GM15510 (cell line): Measurements from ENCODE around the gene DCST1.

Source experiments
- POLR2A ChIP-seq: IDR thresholded peaks from 3 replicates; pipeline ENCODE4 v1.6.1; 2011; ENCODE audit warnings: borderline replicate concordance; ENCODE audit not compliant: insufficient read length; ENCODE audit errors: extremely low read depth

The DCST1 gene

DNA sequence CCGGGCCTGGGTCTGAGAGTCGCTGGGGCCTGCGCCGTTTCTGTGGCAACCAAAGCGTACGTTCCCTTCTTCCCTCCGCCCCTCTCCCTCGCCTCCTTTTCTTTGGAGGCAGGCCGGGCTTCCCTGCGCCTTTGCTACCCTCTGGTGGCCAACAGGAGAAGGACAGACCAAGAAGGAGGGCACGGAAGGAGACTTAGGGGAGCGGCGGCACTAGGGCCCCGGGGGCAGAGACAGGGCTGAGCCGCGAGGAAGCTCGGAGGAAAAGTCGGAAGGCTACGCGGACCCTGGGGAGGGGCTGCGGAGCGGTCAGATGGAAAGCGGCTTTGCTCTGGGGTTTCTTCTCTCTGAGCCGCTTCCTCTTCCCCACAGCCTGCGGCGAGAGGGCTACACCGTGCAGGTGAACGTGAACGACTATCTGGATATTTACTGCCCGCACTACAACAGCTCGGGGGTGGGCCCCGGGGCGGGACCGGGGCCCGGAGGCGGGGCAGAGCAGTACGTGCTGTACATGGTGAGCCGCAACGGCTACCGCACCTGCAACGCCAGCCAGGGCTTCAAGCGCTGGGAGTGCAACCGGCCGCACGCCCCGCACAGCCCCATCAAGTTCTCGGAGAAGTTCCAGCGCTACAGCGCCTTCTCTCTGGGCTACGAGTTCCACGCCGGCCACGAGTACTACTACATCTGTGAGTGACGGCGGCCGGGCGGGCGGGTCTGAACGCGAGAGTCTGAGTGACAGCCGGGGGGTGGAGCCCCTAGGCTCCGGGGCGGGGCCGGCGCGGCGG is 51.3 kb downstream of the DCST1 start:
- peak; percentile 28 for TF ChIP-seq POLR2A

- no peak for TF ChIP-seq POLR2A
Observed at GRCh38 chr1:155085504-155086127, 52.0 kb downstream of the DCST1 start.

DNA sequence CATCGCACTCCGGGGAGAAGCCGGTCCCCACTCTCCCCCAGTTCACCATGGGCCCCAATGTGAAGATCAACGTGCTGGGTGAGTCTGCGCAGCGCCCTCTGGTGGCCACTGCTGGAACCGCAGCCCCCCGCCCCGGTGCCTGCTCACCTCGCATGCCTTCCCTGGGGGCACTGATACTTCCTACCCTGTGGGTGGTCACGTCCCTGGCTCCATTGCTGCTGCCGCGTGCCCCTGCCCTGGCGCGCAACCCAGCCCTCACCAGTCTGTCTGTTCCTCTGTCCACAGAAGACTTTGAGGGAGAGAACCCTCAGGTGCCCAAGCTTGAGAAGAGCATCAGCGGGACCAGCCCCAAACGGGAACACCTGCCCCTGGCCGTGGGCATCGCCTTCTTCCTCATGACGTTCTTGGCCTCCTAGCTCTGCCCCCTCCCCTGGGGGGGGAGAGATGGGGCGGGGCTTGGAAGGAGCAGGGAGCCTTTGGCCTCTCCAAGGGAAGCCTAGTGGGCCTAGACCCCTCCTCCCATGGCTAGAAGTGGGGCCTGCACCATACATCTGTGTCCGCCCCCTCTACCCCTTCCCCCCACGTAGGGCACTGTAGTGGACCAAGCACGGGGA is 52.6 kb downstream of the DCST1 start:
- no peak for TF ChIP-seq POLR2A

DNA sequence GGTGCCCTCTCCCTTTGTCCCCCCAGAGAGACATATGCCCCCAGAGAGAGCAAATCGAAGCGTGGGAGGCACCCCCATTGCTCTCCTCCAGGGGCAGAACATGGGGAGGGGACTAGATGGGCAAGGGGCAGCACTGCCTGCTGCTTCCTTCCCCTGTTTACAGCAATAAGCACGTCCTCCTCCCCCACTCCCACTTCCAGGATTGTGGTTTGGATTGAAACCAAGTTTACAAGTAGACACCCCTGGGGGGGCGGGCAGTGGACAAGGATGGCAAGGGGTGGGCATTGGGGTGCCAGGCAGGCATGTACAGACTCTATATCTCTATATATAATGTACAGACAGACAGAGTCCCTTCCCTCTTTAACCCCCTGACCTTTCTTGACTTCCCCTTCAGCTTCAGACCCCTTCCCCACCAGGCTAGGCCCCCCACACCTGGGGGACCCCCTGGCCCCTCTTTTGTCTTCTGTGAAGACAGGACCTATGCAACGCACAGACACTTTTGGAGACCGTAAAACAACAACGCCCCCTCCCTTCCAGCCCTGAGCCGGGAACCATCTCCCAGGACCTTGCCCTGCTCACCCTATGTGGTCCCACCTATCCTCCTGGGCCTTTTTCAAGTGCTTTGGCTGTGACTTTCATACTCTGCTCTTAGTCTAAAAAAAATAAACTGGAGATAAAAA is 53.4 kb downstream of the DCST1 start:
- no peak for TF ChIP-seq POLR2A

GRCh38 chr1:155091071-155092051 is 57.7 kb downstream of the DCST1 start:
- no peak for TF ChIP-seq POLR2A

GRCh38 chr1:155092131-155092530 is 58.5 kb downstream of the DCST1 start:
- TF ChIP-seq POLR2A, result no peak

GRCh38 chr1:155092641-155093040 is 59.0 kb downstream of the DCST1 start:
- no peak for TF ChIP-seq POLR2A

- no peak for TF ChIP-seq POLR2A
Observed at GRCh38 chr1:155093911-155094621, 60.4 kb downstream of the DCST1 start.

GRCh38 chr1:155094622-155094948 is 61.0 kb downstream of the DCST1 start:
- TF ChIP-seq POLR2A, result no peak

DNA sequence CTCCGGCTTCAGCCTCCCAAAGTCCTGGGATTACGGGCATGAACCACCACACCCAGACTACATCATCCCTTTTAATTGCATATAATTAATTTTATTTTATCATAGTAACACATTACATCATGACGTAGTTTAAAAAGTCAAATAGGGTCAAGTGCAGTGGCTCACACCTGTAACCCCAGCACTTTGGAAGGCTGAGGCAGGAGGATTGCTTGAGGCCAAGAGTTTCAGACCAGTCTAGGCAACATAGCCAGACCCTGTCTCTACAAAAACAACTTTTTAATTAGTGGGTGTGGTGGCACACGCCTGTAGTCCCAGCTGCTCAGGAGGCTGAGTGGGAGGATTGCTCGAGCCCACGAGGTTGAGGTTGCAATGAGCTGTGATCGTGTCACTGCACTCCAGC is 65.7 kb downstream of the DCST1 start:
- no peak for TF ChIP-seq POLR2A
